ENCODE measurements around the gene ULK4.

GRCh38 chr3:41424543-41425300 lies 537.2 kb downstream of the ULK4 start:
- TF ChIP-seq POLR2AphosphoS5 (IDR thresholded peaks at IDR 0.05; ENCODE audit: low read depth) (no peak), CTCF (IDR thresholded peaks at IDR 0.05; ENCODE audit: insufficient read depth, low read length) (no peak), GABPA (IDR thresholded peaks at IDR 0.05; ENCODE audit: low read depth) (no peak)
